KMS-11 (cell line): Measurements from ENCODE around the gene LMNTD1.

Source experiments
- H2AFZ ChIP-seq: fragments of 200-600 bp; sonication (generic); 2 replicates; pipeline ENCODE4 v1.6.1; 2016; ENCODE audit warnings: antibody characterized with exemption, mixed run types, low read depth
- H3K27ac ChIP-seq: fragments of 200-600 bp; sonication (generic); 2 replicates; pipeline ENCODE4 v1.6.1; 2016; ENCODE audit warnings: mild to moderate bottlenecking, mixed run types
- H3K27me3 ChIP-seq: fragments of 200-600 bp; sonication (generic); 2 replicates; pipeline ENCODE4 v1.6.1; 2017; ENCODE audit warnings: mild to moderate bottlenecking, low read depth, mixed run types, moderate library complexity; ENCODE audit not compliant: insufficient read depth
- H3K36me3 ChIP-seq: fragments of 200-600 bp; sonication (generic); 2 replicates; pipeline ENCODE4 v1.6.1; 2017; ENCODE audit warnings: mild to moderate bottlenecking, mixed run types; ENCODE audit not compliant: insufficient read depth
- H3K4me1 ChIP-seq: fragments of 200-600 bp; sonication (generic); 2 replicates; pipeline ENCODE4 v1.6.1; 2016; ENCODE audit warnings: mild to moderate bottlenecking, low read depth, mixed run types; ENCODE audit not compliant: poor library complexity, severe bottlenecking
- H3K4me2 ChIP-seq: fragments of 200-600 bp; sonication (generic); 2 replicates; pipeline ENCODE4 v1.7.0; 2016; ENCODE audit warnings: mild to moderate bottlenecking, mixed run types
- H3K4me3 ChIP-seq: fragments of 200-600 bp; sonication (generic); IDR thresholded peaks from 2 replicates; pipeline ENCODE4 v1.6.1; 2017; ENCODE audit warnings: low read depth, low read length, mixed read lengths; ENCODE audit not compliant: insufficient read depth
- H3K79me2 ChIP-seq: fragments of 200-600 bp; sonication (generic); 2 replicates; pipeline ENCODE4 v1.6.1; 2016; ENCODE audit warnings: low read depth, mixed run types; ENCODE audit not compliant: insufficient read depth
- H3K9ac ChIP-seq: fragments of 200-600 bp; sonication (generic); 2 replicates; pipeline ENCODE4 v1.6.1; 2016; ENCODE audit warnings: mild to moderate bottlenecking, mixed run types
- H4K20me1 ChIP-seq: fragments of 200-600 bp; sonication (generic); 2 replicates; pipeline ENCODE4 v1.6.1; 2016; ENCODE audit warnings: mild to moderate bottlenecking, mixed run types; ENCODE audit not compliant: insufficient read depth
- CTCF ChIP-seq: fragments of 200-600 bp; sonication (generic); conservative IDR thresholded peaks from 2 replicates; pipeline ENCODE4 v1.6.1; 2017; ENCODE audit warnings: low read depth, mild to moderate bottlenecking, antibody characterized with exemption, low read length, moderate library complexity, mixed read lengths

The LMNTD1 gene

GRCh38 chr12:25578411-25579143 lies 25.5 kb upstream of the LMNTD1 start:
- no peak for TF ChIP-seq CTCF
- no peaks in the 10 kb centered on the region for H3K36me3 ChIP-seq
- no peak overlapping the region for H3K9ac ChIP-seq
- H2AFZ ChIP-seq, result no peak overlapping the region
- H3K4me1 ChIP-seq, result no peaks in the 10 kb centered on the region
- no peaks in the 10 kb centered on the region for H3K27me3 ChIP-seq
- no peaks in the 10 kb centered on the region for H3K79me2 ChIP-seq
- no peaks in the 10 kb centered on the region for H4K20me1 ChIP-seq
- no peak overlapping the region for H3K4me2 ChIP-seq
- H3K27ac ChIP-seq, result no peak overlapping the region
- no peak overlapping the region for H3K4me3 ChIP-seq

- Histone ChIP-seq H3K9ac (no peak overlapping the region), H3K4me3 (no peak overlapping the region), H3K27me3 (no peaks in the 10 kb centered on the region), H3K36me3 (no peaks in the 10 kb centered on the region), H3K4me1 (no peaks in the 10 kb centered on the region), H4K20me1 (no peaks in the 10 kb centered on the region), H2AFZ (no peak overlapping the region), H3K27ac (no peak overlapping the region), H3K4me2 (no peak overlapping the region), H3K79me2 (no peaks in the 10 kb centered on the region)
- no peak for TF ChIP-seq CTCF
Observed at GRCh38 chr12:25574761-25575160, 21.7 kb upstream of the LMNTD1 start.

GRCh38 chr12:25573346-25573745 lies 20.3 kb upstream of the LMNTD1 start:
- no peak overlapping the region for H3K9ac ChIP-seq
- H3K4me3 ChIP-seq, result no peak overlapping the region

DNA sequence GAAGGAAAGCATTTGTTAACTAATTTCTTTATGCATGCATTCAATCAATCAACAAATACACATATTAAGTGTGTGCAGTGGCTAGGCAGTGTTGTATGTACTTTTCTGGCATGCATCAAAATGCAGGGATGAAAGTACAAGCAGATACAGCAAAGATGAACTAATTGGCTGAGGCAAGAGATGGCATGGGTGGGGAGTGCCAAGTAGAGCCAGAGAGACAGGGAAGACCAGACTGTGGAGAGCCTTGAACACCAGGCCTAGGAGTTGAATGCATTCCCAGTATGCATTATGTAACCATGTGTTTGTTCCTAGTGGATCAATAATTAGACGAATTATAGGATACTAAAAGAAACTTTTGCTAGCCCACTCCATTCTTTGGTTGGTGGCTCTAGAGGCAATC lies 17.3 kb upstream of the LMNTD1 start:
- no peak for TF ChIP-seq CTCF
- no peak overlapping the region for H3K27ac ChIP-seq
- H3K9ac ChIP-seq, result no peak overlapping the region
- no peaks in the 10 kb centered on the region for H3K36me3 ChIP-seq
- H3K27me3 ChIP-seq, result no peaks in the 10 kb centered on the region
- H3K79me2 ChIP-seq, result no peaks in the 10 kb centered on the region
- H3K4me2 ChIP-seq, result no peak overlapping the region
- H3K4me1 ChIP-seq, result no peaks in the 10 kb centered on the region
- no peak overlapping the region for H3K4me3 ChIP-seq
- no peak overlapping the region for H2AFZ ChIP-seq
- no peaks in the 10 kb centered on the region for H4K20me1 ChIP-seq

More at GRCh38 chr12:25573346-25573745, 20.3 kb upstream of the LMNTD1 start:
- H2AFZ ChIP-seq, result no peak overlapping the region
- no peaks in the 10 kb centered on the region for H3K4me1 ChIP-seq
- H3K27me3 ChIP-seq, result no peaks in the 10 kb centered on the region
- H3K36me3 ChIP-seq, result no peaks in the 10 kb centered on the region
- H3K79me2 ChIP-seq, result no peaks in the 10 kb centered on the region
- no peak overlapping the region for H3K4me2 ChIP-seq
- H3K27ac ChIP-seq, result no peak overlapping the region
- no peaks in the 10 kb centered on the region for H4K20me1 ChIP-seq
- TF ChIP-seq CTCF, result no peak
